DND-41 (cell line): ENCODE measurements around the gene B3GAT2.

ENCODE experiments used
- ATAC-seq: fragments of 200-7000 bp; cut with Tn5 transposase; 3 replicates; pipeline ENCODE4 v1.9.1; 2021; ENCODE audit warnings: low read depth; ENCODE audit not compliant: insufficient read depth
- DNase-seq: peaks from one replicate; pipeline ENCODE4 v3.0.0-alpha.2; 2020
- H2AFZ ChIP-seq: 2 replicates; pipeline ENCODE4 v1.6.0; 2012; ENCODE audit warnings: low read depth, low read length
- H3K27ac ChIP-seq: 2 replicates; pipeline ENCODE4 v1.5.1; 2012; ENCODE audit warnings: low read length, inconsistent platforms
- H3K27me3 ChIP-seq: fragments of 200-600 bp; sonication (generic); 2 replicates; pipeline ENCODE4 v1.6.0; 2012; ENCODE audit warnings: low read length, mild to moderate bottlenecking, inconsistent platforms; ENCODE audit not compliant: insufficient read depth, poor library complexity
- H3K36me3 ChIP-seq: 2 replicates; pipeline ENCODE4 v1.5.1; 2012; ENCODE audit warnings: low read length, inconsistent platforms; ENCODE audit not compliant: insufficient read depth
- H3K4me1 ChIP-seq: 2 replicates; pipeline ENCODE4 v1.5.1; 2012; ENCODE audit warnings: mild to moderate bottlenecking, low read length; ENCODE audit not compliant: insufficient read depth
- H3K4me2 ChIP-seq: 2 replicates; pipeline ENCODE4 v1.6.0; 2012; ENCODE audit warnings: mild to moderate bottlenecking, moderate library complexity, low read length, inconsistent platforms; ENCODE audit not compliant: insufficient read depth
- H3K4me3 ChIP-seq, 2 experiments: fragments of 200-600 bp in 1 of 2; shearing (Covaris generic) in 1 of 2; 2 replicates each; pipeline ENCODE4 v1.5.1; 2012 to 2016; ENCODE audit warnings: inconsistent platforms in 2 of 2, low read length in 2 of 2, mild to moderate bottlenecking in 2 of 2, low read depth in 1 of 2, moderate library complexity in 1 of 2
- H3K79me2 ChIP-seq: 2 replicates; pipeline ENCODE4 v1.6.0; 2012; ENCODE audit warnings: low read length, inconsistent platforms; ENCODE audit not compliant: insufficient read depth
- H3K9ac ChIP-seq: 2 replicates; pipeline ENCODE4 v1.6.0; 2012; ENCODE audit warnings: low read depth, mild to moderate bottlenecking, inconsistent platforms, low read length, moderate library complexity
- H3K9me3 ChIP-seq: 2 replicates; pipeline ENCODE4 v1.5.1; 2012; ENCODE audit warnings: low read length, moderate library complexity, mild to moderate bottlenecking, inconsistent platforms; ENCODE audit not compliant: insufficient read depth, severe bottlenecking
- H4K20me1 ChIP-seq: 2 replicates; pipeline ENCODE4 v1.6.0; 2012; ENCODE audit warnings: low read length; ENCODE audit not compliant: insufficient read depth
- EZH2 ChIP-seq: IDR thresholded peaks from 3 replicates; pipeline ENCODE4 v1.6.1; 2012; ENCODE audit warnings: borderline replicate concordance, low read depth, mild to moderate bottlenecking, moderate library complexity, low read length, inconsistent platforms; ENCODE audit not compliant: severe bottlenecking
- TF ChIP-seq, protein P1 (sequence below): IDR thresholded peaks from 2 replicates; pipeline ENCODE4 v1.5.1; 2012; ENCODE audit warnings: borderline replicate concordance, low read length, moderate library complexity, mild to moderate bottlenecking; ENCODE audit not compliant: poor library complexity, severe bottlenecking; ENCODE audit errors: extremely low read depth

B3GAT2 gene

GRCh38 chr6:70903665-70904452, 53.0 kb downstream of the B3GAT2 start:
- TF ChIP-seq, protein P1, sequence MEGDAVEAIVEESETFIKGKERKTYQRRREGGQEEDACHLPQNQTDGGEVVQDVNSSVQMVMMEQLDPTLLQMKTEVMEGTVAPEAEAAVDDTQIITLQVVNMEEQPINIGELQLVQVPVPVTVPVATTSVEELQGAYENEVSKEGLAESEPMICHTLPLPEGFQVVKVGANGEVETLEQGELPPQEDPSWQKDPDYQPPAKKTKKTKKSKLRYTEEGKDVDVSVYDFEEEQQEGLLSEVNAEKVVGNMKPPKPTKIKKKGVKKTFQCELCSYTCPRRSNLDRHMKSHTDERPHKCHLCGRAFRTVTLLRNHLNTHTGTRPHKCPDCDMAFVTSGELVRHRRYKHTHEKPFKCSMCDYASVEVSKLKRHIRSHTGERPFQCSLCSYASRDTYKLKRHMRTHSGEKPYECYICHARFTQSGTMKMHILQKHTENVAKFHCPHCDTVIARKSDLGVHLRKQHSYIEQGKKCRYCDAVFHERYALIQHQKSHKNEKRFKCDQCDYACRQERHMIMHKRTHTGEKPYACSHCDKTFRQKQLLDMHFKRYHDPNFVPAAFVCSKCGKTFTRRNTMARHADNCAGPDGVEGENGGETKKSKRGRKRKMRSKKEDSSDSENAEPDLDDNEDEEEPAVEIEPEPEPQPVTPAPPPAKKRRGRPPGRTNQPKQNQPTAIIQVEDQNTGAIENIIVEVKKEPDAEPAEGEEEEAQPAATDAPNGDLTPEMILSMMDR: no peak
- TF ChIP-seq EZH2: no peak
- no peak for DNase-seq

DNA sequence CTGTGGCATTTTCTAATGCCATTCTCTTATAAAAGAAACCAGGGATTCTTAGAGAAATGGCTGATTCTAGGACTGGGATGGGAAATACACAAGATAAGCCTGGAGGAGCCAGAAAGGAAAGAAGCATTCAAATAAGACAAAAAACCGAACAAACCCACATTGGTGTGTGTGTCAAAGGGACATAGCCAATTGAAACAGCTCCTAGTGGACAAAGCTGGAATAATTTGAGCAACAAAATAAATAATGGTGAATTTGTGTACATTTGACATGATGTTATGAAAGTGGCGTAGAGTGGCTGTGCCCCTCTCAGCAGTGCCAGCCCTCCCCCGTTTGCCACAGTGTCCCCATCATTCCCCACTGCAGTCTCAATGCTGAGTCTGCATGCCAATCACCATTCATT, 55.5 kb downstream of the B3GAT2 start:
- no peak overlapping the region for H3K4me3 ChIP-seq
- no peak for TF ChIP-seq EZH2
- TF ChIP-seq, protein P1: peak; percentile 21

More at GRCh38 chr6:70903665-70904452, 53.0 kb downstream of the B3GAT2 start:
- no peak for ATAC-seq
- Histone ChIP-seq H4K20me1 (no peaks in the 10 kb centered on the region), H2AFZ (no peak overlapping the region), H3K36me3 (no peaks in the 10 kb centered on the region), H3K27ac (no peak overlapping the region), H3K9ac (no peak overlapping the region), H3K27me3 (no peaks in the 10 kb centered on the region), H3K9me3 (no peaks in the 10 kb centered on the region), H3K4me2 (no peak overlapping the region), H3K4me3 (no peak overlapping the region), H3K79me2 (no peaks in the 10 kb centered on the region), H3K4me1 (no peaks in the 10 kb centered on the region)

GRCh38 chr6:70900047-70900446, 56.8 kb downstream of the B3GAT2 start:
- TF ChIP-seq, protein P1: no peak
- TF ChIP-seq EZH2: no peak
- H2AFZ ChIP-seq: no peak overlapping the region
- H3K9me3 ChIP-seq: no peaks in the 10 kb centered on the region

More for the DNA sequence above, 55.5 kb downstream of the B3GAT2 start:
- Histone ChIP-seq H3K36me3 (no peaks in the 10 kb centered on the region), H3K27me3 (no peaks in the 10 kb centered on the region), H3K9ac (no peak overlapping the region), H3K4me2 (no peak overlapping the region), H2AFZ (no peak overlapping the region), H4K20me1 (no peaks in the 10 kb centered on the region), H3K27ac (no peak overlapping the region), H3K9me3 (no peaks in the 10 kb centered on the region), H3K4me1 (no peaks in the 10 kb centered on the region), H3K79me2 (no peaks in the 10 kb centered on the region)
- ATAC-seq (no peak), DNase-seq (no peak)

More at GRCh38 chr6:70900047-70900446, 56.8 kb downstream of the B3GAT2 start:
- H3K36me3 ChIP-seq: no peaks in the 10 kb centered on the region
- no peak overlapping the region for H3K4me2 ChIP-seq
- H3K79me2 ChIP-seq: no peaks in the 10 kb centered on the region
- no peak overlapping the region for H3K9ac ChIP-seq
- ATAC-seq (no peak), DNase-seq (no peak)
- no peaks in the 10 kb centered on the region for H3K4me1 ChIP-seq
- H3K27me3 ChIP-seq: no peaks in the 10 kb centered on the region
- no peak overlapping the region for H3K27ac ChIP-seq
- H4K20me1 ChIP-seq: no peaks in the 10 kb centered on the region
- no peak overlapping the region for H3K4me3 ChIP-seq
